Measurements from ENCODE around the gene SPC24. TPM values are rescaled to one million over a fixed set of nuclear protein-coding genes. Genes with fewer than 3 reads are reported as not detected.

The SPC24 gene
- total and polyA plus RNA-seq, 2 experiments from 2014 or later = 8.8 to 11.5 TPM

DNA sequence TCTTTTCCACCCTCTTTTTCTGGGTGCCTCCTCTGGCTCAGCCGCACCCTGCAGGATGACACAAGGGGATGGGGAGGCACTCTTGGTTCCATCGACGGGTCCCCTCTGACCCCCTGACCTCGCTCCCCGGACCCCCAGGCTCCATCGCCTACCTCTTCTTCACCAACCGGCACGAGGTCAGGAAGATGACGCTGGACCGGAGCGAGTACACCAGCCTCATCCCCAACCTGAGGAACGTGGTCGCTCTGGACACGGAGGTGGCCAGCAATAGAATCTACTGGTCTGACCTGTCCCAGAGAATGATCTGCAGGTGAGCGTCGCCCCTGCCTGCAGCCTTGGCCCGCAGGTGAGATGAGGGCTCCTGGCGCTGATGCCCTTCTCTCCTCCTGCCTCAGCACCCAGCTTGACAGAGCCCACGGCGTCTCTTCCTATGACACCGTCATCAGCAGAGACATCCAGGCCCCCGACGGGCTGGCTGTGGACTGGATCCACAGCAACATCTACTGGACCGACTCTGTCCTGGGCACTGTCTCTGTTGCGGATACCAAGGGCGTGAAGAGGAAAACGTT is 42.4 kb downstream of the SPC24 start:
- Histone ChIP-seq H3K4me3 (no peak overlapping the region), H3K27ac (no peak overlapping the region), H3K79me2 (peaks cover 21% of the 10 kb centered on the region), H3K36me3 (replicated peaks; ENCODE audit: insufficient read depth, low read depth) (peaks cover 2% of the 10 kb centered on the region), H3K9me3 (ENCODE audit: low read depth) (no peaks in the 10 kb centered on the region), H3K4me1 (ENCODE audit: insufficient read depth) (no peaks in the 10 kb centered on the region), H4K20me1 (ENCODE audit: insufficient read depth, poor library complexity, severe bottlenecking) (peaks cover 34% of the 10 kb centered on the region), H3K4me2 (no peak overlapping the region), H3K27me3 (no peaks in the 10 kb centered on the region), H3K9me2 (replicated peaks; ENCODE audit: insufficient read depth) (no peaks in the 10 kb centered on the region), H2AFZ (no peak overlapping the region)
- TF ChIP-seq, protein P1, sequence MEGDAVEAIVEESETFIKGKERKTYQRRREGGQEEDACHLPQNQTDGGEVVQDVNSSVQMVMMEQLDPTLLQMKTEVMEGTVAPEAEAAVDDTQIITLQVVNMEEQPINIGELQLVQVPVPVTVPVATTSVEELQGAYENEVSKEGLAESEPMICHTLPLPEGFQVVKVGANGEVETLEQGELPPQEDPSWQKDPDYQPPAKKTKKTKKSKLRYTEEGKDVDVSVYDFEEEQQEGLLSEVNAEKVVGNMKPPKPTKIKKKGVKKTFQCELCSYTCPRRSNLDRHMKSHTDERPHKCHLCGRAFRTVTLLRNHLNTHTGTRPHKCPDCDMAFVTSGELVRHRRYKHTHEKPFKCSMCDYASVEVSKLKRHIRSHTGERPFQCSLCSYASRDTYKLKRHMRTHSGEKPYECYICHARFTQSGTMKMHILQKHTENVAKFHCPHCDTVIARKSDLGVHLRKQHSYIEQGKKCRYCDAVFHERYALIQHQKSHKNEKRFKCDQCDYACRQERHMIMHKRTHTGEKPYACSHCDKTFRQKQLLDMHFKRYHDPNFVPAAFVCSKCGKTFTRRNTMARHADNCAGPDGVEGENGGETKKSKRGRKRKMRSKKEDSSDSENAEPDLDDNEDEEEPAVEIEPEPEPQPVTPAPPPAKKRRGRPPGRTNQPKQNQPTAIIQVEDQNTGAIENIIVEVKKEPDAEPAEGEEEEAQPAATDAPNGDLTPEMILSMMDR (IDR thresholded peaks at IDR 0.05; ENCODE audit: poor library complexity) = no peak
- TF ChIP-seq EZH2phosphoT487 (IDR thresholded peaks at IDR 0.05; ENCODE audit: low read depth, severe bottlenecking, unreplicated experiment) (no peak), EZH2 (IDR thresholded peaks at IDR 0.05; ENCODE audit: borderline replicate concordance) (no peak)
- no peak for DNase-seq (ENCODE audit: low spot score)
- 96% methylated on average over 27 of the region's 27 CpGs for WGBS (ENCODE audit: low lambda C conversion rate, missing lambda C conversion rate)

GRCh38 chr19:11111771-11112144 is 43.8 kb downstream of the SPC24 start:
- no peaks in the 10 kb centered on the region for H3K36me3 ChIP-seq (replicated peaks; ENCODE audit: insufficient read depth, low read depth)
- H2AFZ ChIP-seq = no peak overlapping the region
- peaks cover 40% of the 10 kb centered on the region for H4K20me1 ChIP-seq (ENCODE audit: insufficient read depth, poor library complexity, severe bottlenecking)
- TF ChIP-seq, protein P1 (IDR thresholded peaks at IDR 0.05; ENCODE audit: poor library complexity) = no peak
- no peak for TF ChIP-seq EZH2 (IDR thresholded peaks at IDR 0.05; ENCODE audit: borderline replicate concordance)
- no peaks in the 10 kb centered on the region for H3K4me1 ChIP-seq (ENCODE audit: insufficient read depth)
- H3K9me2 ChIP-seq (replicated peaks; ENCODE audit: insufficient read depth) = no peaks in the 10 kb centered on the region
- no peak for DNase-seq (ENCODE audit: low spot score)
- WGBS (ENCODE audit: low lambda C conversion rate, missing lambda C conversion rate) = 83% methylated on average over 6 of the region's 8 CpGs
- H3K27me3 ChIP-seq = no peaks in the 10 kb centered on the region
- no peaks in the 10 kb centered on the region for H3K9me3 ChIP-seq (ENCODE audit: low read depth)
- no peak overlapping the region for H3K4me3 ChIP-seq
- no peak overlapping the region for H3K4me2 ChIP-seq
- peaks cover 27% of the 10 kb centered on the region for H3K79me2 ChIP-seq
- H3K27ac ChIP-seq = no peak overlapping the region

DNA sequence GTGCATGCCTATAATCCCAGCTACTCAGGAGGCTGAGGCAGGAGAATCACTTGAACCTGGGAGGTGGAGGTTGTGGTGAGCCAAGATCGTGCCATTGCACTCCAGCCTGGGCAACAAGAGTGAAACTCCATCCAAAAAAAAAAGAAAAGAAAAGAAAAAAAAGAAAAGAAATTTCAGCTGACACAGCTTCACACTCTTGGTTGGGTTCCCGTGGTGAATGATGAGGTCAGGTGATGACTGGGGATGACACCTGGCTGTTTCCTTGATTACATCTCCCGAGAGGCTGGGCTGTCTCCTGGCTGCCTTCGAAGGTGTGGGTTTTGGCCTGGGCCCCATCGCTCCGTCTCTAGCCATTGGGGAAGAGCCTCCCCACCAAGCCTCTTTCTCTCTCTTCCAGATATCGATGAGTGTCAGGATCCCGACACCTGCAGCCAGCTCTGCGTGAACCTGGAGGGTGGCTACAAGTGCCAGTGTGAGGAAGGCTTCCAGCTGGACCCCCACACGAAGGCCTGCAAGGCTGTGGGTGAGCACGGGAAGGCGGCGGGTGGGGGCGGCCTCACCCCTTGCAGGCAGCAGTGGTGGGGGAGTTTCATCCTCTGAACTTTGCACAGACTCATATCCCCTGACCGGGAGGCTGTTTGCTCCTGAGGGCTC is 44.3 kb downstream of the SPC24 start:
- DNase-seq (ENCODE audit: low spot score) = no peak
- H3K9me3 ChIP-seq (ENCODE audit: low read depth) = no peaks in the 10 kb centered on the region
- H3K4me1 ChIP-seq (ENCODE audit: insufficient read depth) = no peaks in the 10 kb centered on the region
- no peaks in the 10 kb centered on the region for H3K9me2 ChIP-seq (replicated peaks; ENCODE audit: insufficient read depth)
- H3K36me3 ChIP-seq (replicated peaks; ENCODE audit: insufficient read depth, low read depth) = no peaks in the 10 kb centered on the region
- no peak for TF ChIP-seq EZH2phosphoT487 (IDR thresholded peaks at IDR 0.05; ENCODE audit: low read depth, severe bottlenecking, unreplicated experiment)
- TF ChIP-seq EZH2 (IDR thresholded peaks at IDR 0.05; ENCODE audit: borderline replicate concordance) = no peak
- 96% methylated on average over 15 of the region's 15 CpGs for WGBS (ENCODE audit: low lambda C conversion rate, missing lambda C conversion rate)
- no peaks in the 10 kb centered on the region for H3K27me3 ChIP-seq
- H4K20me1 ChIP-seq (ENCODE audit: insufficient read depth, poor library complexity, severe bottlenecking) = peaks cover 45% of the 10 kb centered on the region
- H3K4me2 ChIP-seq = no peak overlapping the region
- no peak overlapping the region for H3K4me3 ChIP-seq
- peaks cover 32% of the 10 kb centered on the region for H3K79me2 ChIP-seq
- H2AFZ ChIP-seq = no peak overlapping the region
- no peak overlapping the region for H3K27ac ChIP-seq

- TF ChIP-seq EZH2 (IDR thresholded peaks at IDR 0.05; ENCODE audit: borderline replicate concordance) (no peak), EZH2phosphoT487 (IDR thresholded peaks at IDR 0.05; ENCODE audit: low read depth, severe bottlenecking, unreplicated experiment) (no peak)
- TF ChIP-seq, protein P1 (IDR thresholded peaks at IDR 0.05; ENCODE audit: poor library complexity) = no peak
- WGBS (ENCODE audit: low lambda C conversion rate, missing lambda C conversion rate) = 96% methylated on average over 6 of the region's 6 CpGs
- H3K4me1 ChIP-seq (ENCODE audit: insufficient read depth) = no peaks in the 10 kb centered on the region
- H3K4me2 ChIP-seq = no peak overlapping the region
- no peaks in the 10 kb centered on the region for H3K9me3 ChIP-seq (ENCODE audit: low read depth)
- no peaks in the 10 kb centered on the region for H3K9me2 ChIP-seq (replicated peaks; ENCODE audit: insufficient read depth)
- H3K4me3 ChIP-seq = no peak overlapping the region
- H2AFZ ChIP-seq = no peak overlapping the region
- H3K27ac ChIP-seq = no peak overlapping the region
- DNase-seq (ENCODE audit: low spot score) = no peak
- no peaks in the 10 kb centered on the region for H3K27me3 ChIP-seq
- peaks cover 53% of the 10 kb centered on the region for H3K79me2 ChIP-seq
- H4K20me1 ChIP-seq (ENCODE audit: insufficient read depth, poor library complexity, severe bottlenecking) = peaks cover 56% of the 10 kb centered on the region
- no peaks in the 10 kb centered on the region for H3K36me3 ChIP-seq (replicated peaks; ENCODE audit: insufficient read depth, low read depth)
Measured at GRCh38 chr19:11108746-11109145, 46.8 kb downstream of the SPC24 start.
